DND-41 (cell line): ENCODE measurements around the gene KATNA1.

Experiments used
- ATAC-seq: fragments of 200-7000 bp; cut with Tn5 transposase; 3 replicates; pipeline ENCODE4 v1.9.1; 2021; ENCODE audit warnings: low read depth; ENCODE audit not compliant: insufficient read depth
- DNase-seq: peaks from one replicate; pipeline ENCODE4 v3.0.0-alpha.2; 2020
- H2AFZ ChIP-seq: 2 replicates; pipeline ENCODE4 v1.6.0; 2012; ENCODE audit warnings: low read depth, low read length
- H3K27ac ChIP-seq: 2 replicates; pipeline ENCODE4 v1.5.1; 2012; ENCODE audit warnings: low read length, inconsistent platforms
- H3K27me3 ChIP-seq: fragments of 200-600 bp; sonication (generic); 2 replicates; pipeline ENCODE4 v1.6.0; 2012; ENCODE audit warnings: low read length, mild to moderate bottlenecking, inconsistent platforms; ENCODE audit not compliant: insufficient read depth, poor library complexity
- H3K36me3 ChIP-seq: 2 replicates; pipeline ENCODE4 v1.5.1; 2012; ENCODE audit warnings: low read length, inconsistent platforms; ENCODE audit not compliant: insufficient read depth
- H3K4me1 ChIP-seq: 2 replicates; pipeline ENCODE4 v1.5.1; 2012; ENCODE audit warnings: mild to moderate bottlenecking, low read length; ENCODE audit not compliant: insufficient read depth
- H3K4me2 ChIP-seq: 2 replicates; pipeline ENCODE4 v1.6.0; 2012; ENCODE audit warnings: mild to moderate bottlenecking, moderate library complexity, low read length, inconsistent platforms; ENCODE audit not compliant: insufficient read depth
- H3K4me3 ChIP-seq, 2 experiments: fragments of 200-600 bp in 1 of 2; shearing (Covaris generic) in 1 of 2; 2 replicates each; pipeline ENCODE4 v1.5.1; 2012 to 2016; ENCODE audit warnings: inconsistent platforms in 2 of 2, low read length in 2 of 2, mild to moderate bottlenecking in 2 of 2, low read depth in 1 of 2, moderate library complexity in 1 of 2
- H3K79me2 ChIP-seq: 2 replicates; pipeline ENCODE4 v1.6.0; 2012; ENCODE audit warnings: low read length, inconsistent platforms; ENCODE audit not compliant: insufficient read depth
- H3K9ac ChIP-seq: 2 replicates; pipeline ENCODE4 v1.6.0; 2012; ENCODE audit warnings: low read depth, mild to moderate bottlenecking, inconsistent platforms, low read length, moderate library complexity
- H3K9me3 ChIP-seq: 2 replicates; pipeline ENCODE4 v1.5.1; 2012; ENCODE audit warnings: low read length, moderate library complexity, mild to moderate bottlenecking, inconsistent platforms; ENCODE audit not compliant: insufficient read depth, severe bottlenecking
- H4K20me1 ChIP-seq: 2 replicates; pipeline ENCODE4 v1.6.0; 2012; ENCODE audit warnings: low read length; ENCODE audit not compliant: insufficient read depth
- EZH2 ChIP-seq: IDR thresholded peaks from 3 replicates; pipeline ENCODE4 v1.6.1; 2012; ENCODE audit warnings: borderline replicate concordance, low read depth, mild to moderate bottlenecking, moderate library complexity, low read length, inconsistent platforms; ENCODE audit not compliant: severe bottlenecking
- TF ChIP-seq, protein P1 (sequence below): IDR thresholded peaks from 2 replicates; pipeline ENCODE4 v1.5.1; 2012; ENCODE audit warnings: borderline replicate concordance, low read length, moderate library complexity, mild to moderate bottlenecking; ENCODE audit not compliant: poor library complexity, severe bottlenecking; ENCODE audit errors: extremely low read depth

Gene KATNA1

DNA sequence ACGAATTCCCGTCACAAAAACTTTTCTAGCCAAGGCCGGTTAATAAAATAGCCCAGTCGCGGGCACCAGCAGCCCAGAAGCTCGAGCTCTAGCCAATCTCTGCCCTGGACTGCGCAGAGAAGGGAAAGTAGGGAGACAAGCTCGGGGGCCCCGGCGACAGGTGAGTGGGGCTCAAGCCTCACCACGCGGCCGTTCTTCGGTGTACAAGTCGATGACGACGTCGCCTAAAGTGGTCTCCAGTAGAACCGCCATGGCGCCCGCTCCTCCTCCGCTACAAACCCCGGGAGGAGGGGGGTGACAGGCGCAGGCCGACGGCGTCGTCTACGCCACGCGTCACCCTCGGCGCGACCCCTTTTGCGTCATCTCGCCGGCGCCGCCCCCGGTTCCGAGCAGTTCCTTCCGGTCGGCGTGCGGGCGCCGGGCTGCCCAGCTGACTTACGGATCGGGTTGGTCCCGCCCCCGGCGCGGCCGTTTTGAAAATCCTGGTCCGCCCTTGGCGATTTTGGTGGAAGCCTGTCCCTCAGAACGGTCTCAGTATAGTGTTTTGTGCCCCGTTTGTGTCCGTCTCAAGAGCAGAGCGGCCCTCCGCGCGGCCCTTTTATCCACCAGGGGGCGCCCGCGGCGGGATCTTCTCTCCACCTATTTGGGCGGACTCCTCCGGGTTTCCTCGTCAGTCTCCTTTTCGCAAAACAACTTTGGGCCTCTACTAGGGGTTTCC lies 102.6 kb downstream of the KATNA1 start, which contains the start of gene PPIL4:
PPIL4 (minus strand) TSS at position 290 of the 718 bp plus-strand sequence; CDS start at position 252, 38 bp downstream.
- peak within 1 kb of the TSS; percentile 89 for H3K4me3 ChIP-seq
- peaks cover 39% of the 10 kb centered on the region for H3K4me1 ChIP-seq
- H3K4me2 ChIP-seq, result peak within 1 kb of the TSS; percentile 97
- no peak for TF ChIP-seq EZH2
- TF ChIP-seq, protein P1, sequence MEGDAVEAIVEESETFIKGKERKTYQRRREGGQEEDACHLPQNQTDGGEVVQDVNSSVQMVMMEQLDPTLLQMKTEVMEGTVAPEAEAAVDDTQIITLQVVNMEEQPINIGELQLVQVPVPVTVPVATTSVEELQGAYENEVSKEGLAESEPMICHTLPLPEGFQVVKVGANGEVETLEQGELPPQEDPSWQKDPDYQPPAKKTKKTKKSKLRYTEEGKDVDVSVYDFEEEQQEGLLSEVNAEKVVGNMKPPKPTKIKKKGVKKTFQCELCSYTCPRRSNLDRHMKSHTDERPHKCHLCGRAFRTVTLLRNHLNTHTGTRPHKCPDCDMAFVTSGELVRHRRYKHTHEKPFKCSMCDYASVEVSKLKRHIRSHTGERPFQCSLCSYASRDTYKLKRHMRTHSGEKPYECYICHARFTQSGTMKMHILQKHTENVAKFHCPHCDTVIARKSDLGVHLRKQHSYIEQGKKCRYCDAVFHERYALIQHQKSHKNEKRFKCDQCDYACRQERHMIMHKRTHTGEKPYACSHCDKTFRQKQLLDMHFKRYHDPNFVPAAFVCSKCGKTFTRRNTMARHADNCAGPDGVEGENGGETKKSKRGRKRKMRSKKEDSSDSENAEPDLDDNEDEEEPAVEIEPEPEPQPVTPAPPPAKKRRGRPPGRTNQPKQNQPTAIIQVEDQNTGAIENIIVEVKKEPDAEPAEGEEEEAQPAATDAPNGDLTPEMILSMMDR, result peak; percentile 96
- H2AFZ ChIP-seq, result peak within 1 kb of the TSS; percentile 96
- peak within 1 kb of the TSS; percentile 82 for H3K9ac ChIP-seq
- H3K36me3 ChIP-seq, result peaks cover 1% of the 10 kb centered on the region
- H3K27ac ChIP-seq, result peak within 1 kb of the TSS; percentile 93
- no peaks in the 10 kb centered on the region for H3K9me3 ChIP-seq
- DNase-seq (peak; percentile 95), ATAC-seq (peak; percentile 88)
- H4K20me1 ChIP-seq, result peaks cover 6% of the 10 kb centered on the region
- H3K27me3 ChIP-seq, result no peaks in the 10 kb centered on the region
- peaks cover 47% of the 10 kb centered on the region for H3K79me2 ChIP-seq

GRCh38 chr6:149545258-149545753 lies 103.2 kb downstream of the KATNA1 start:
- Histone ChIP-seq H2AFZ (peak overlapping the region; percentile 96), H4K20me1 (peaks cover 6% of the 10 kb centered on the region), H3K9ac (peak overlapping the region; percentile 82), H3K9me3 (no peaks in the 10 kb centered on the region), H3K4me1 (peaks cover 39% of the 10 kb centered on the region), H3K4me3 (peak overlapping the region; percentile 89), H3K27ac (peak overlapping the region; percentile 86), H3K36me3 (peaks cover 6% of the 10 kb centered on the region), H3K79me2 (peaks cover 51% of the 10 kb centered on the region), H3K4me2 (peak overlapping the region; percentile 97), H3K27me3 (no peaks in the 10 kb centered on the region)
- ATAC-seq (peak; percentile 51), DNase-seq (peak; percentile 67)
- TF ChIP-seq, protein P1, result peak; percentile 50
- TF ChIP-seq EZH2, result no peak
